Stimulated activated CD8-positive, alpha-beta memory T cell treated with anti-CD3 and anti-CD28 coated beads, Interleukin-12 subunit alpha, Interleukin-12 subunit beta, amount 100 ng/mL, for 24 hours (primary cell): ENCODE results near the gene PCNX2.
A peak's percentile ranks its signal among the peaks of the same experiment; 100 is the strongest.

Experiments used
- DNase-seq: peaks from one replicate; pipeline ENCODE4 v3.0.0-alpha.2; 2020; ENCODE audit errors: extremely low read depth

Gene PCNX2

GRCh38 chr1:232962761-232963745, 332.5 kb downstream of the PCNX2 start:
- DNase-seq, result no peak

- no peak for DNase-seq
Observed at GRCh38 chr1:232958067-232958466, 337.5 kb downstream of the PCNX2 start.

- DNase-seq, result no peak
Observed at GRCh38 chr1:232956081-232956480, 339.4 kb downstream of the PCNX2 start.

GRCh38 chr1:232954594-232955365, 340.7 kb downstream of the PCNX2 start:
- DNase-seq, result no peak

GRCh38 chr1:232952514-232953499, 342.7 kb downstream of the PCNX2 start:
- no peak for DNase-seq

- no peak for DNase-seq
Observed at GRCh38 chr1:232951605-232952004, 343.9 kb downstream of the PCNX2 start.

- DNase-seq, result no peak
Observed at GRCh38 chr1:232951180-232951579, 344.3 kb downstream of the PCNX2 start.

GRCh38 chr1:232950197-232951176, 345.0 kb downstream of the PCNX2 start, which contains the start of gene NTPCR:
TSS of gene NTPCR (plus strand) at chr1:232950611. CDS start at chr1:232950711, 100 bp downstream.
- peak; percentile 82 for DNase-seq

GRCh38 chr1:232949636-232950196, 345.8 kb downstream of the PCNX2 start:
- DNase-seq, result no peak

GRCh38 chr1:232944347-232944746, 351.2 kb downstream of the PCNX2 start:
- no peak for DNase-seq

- DNase-seq, result no peak
Observed at GRCh38 chr1:232943679-232944252, 351.8 kb downstream of the PCNX2 start.

GRCh38 chr1:232942413-232943294, 352.9 kb downstream of the PCNX2 start:
- DNase-seq, result no peak

GRCh38 chr1:232940262-232940661, 355.3 kb downstream of the PCNX2 start:
- DNase-seq, result no peak

- no peak for DNase-seq
Observed at GRCh38 chr1:232939748-232940147, 355.8 kb downstream of the PCNX2 start.

- DNase-seq, result no peak
Observed at GRCh38 chr1:232938926-232939325, 356.6 kb downstream of the PCNX2 start.

- DNase-seq, result no peak
Observed at GRCh38 chr1:232937741-232938375, 357.7 kb downstream of the PCNX2 start.

GRCh38 chr1:232936941-232937340, 358.6 kb downstream of the PCNX2 start:
- DNase-seq, result no peak
